GM18505 (cell line): ENCODE measurements around the gene LMAN2.
"Not testable (repeated sequence)": the region's sequence is repeated elsewhere in the genome, so short reads cannot be mapped to it uniquely, and the experiment has no call there.

ENCODE experiments used
- ATAC-seq: cut with Tn5 transposase; IDR thresholded peaks from one replicate; pipeline ENCODE4 v1.9.1; 2021; ENCODE audit not compliant: unreplicated experiment
- POLR2A ChIP-seq: IDR thresholded peaks from 4 replicates; pipeline ENCODE4 v1.6.1; 2011; ENCODE audit warnings: borderline replicate concordance; ENCODE audit not compliant: insufficient read depth, insufficient read length; ENCODE audit errors: extremely low read depth

Gene LMAN2

GRCh38 chr5:177364159-177364962, 12.9 kb upstream of the LMAN2 start:
- ATAC-seq = no peak
- no peak for TF ChIP-seq POLR2A

GRCh38 chr5:177363565-177363964, 12.1 kb upstream of the LMAN2 start:
- no peak for TF ChIP-seq POLR2A
- ATAC-seq = no peak

GRCh38 chr5:177362610-177363507, 11.4 kb upstream of the LMAN2 start:
- peak; percentile 40 for ATAC-seq
- TF ChIP-seq POLR2A = peak; percentile 42

GRCh38 chr5:177362292-177362609, 10.8 kb upstream of the LMAN2 start:
- ATAC-seq = no peak
- no peak for TF ChIP-seq POLR2A

GRCh38 chr5:177361418-177362291, 10.2 kb upstream of the LMAN2 start:
- TF ChIP-seq POLR2A = no peak

GRCh38 chr5:177360740-177361139, 9.3 kb upstream of the LMAN2 start:
- not testable (repeated sequence) for ATAC-seq

More at GRCh38 chr5:177361418-177362291, 10.2 kb upstream of the LMAN2 start:
- no peak for ATAC-seq

- ATAC-seq = no peak
- no peak for TF ChIP-seq POLR2A
Measured at GRCh38 chr5:177359860-177360259, 8.4 kb upstream of the LMAN2 start.

- no peak for TF ChIP-seq POLR2A
- no peak for ATAC-seq
Measured at GRCh38 chr5:177359451-177359851, 8.0 kb upstream of the LMAN2 start.

GRCh38 chr5:177358370-177358819, 6.9 kb upstream of the LMAN2 start:
- no peak for TF ChIP-seq POLR2A
- no peak for ATAC-seq

- ATAC-seq = peak; percentile 79
- TF ChIP-seq POLR2A = peak; percentile 81
Measured at GRCh38 chr5:177357459-177358351, 6.2 kb upstream of the LMAN2 start, which contains the start of gene RGS14. RGS14 (plus strand) TSS chr5:177357924; CDS start chr5:177358025, 101 bp downstream.

- TF ChIP-seq POLR2A = no peak
- no peak for ATAC-seq
Measured at GRCh38 chr5:177357146-177357458, 5.6 kb upstream of the LMAN2 start.

- TF ChIP-seq POLR2A = no peak
- no peak for ATAC-seq
Measured at GRCh38 chr5:177356746-177357145, 5.3 kb upstream of the LMAN2 start.
